ENCODE data around the gene GPR149.
A peak's percentile ranks its signal among the peaks of the same experiment; 100 is the strongest.

GPR149 gene

GRCh38 chr3:154323891-154324738 is 105.9 kb downstream of the GPR149 start, which contains the start of gene DHX36:
TSS of gene DHX36 (minus strand) at chr3:154324487. CDS start at chr3:154324416, 71 bp downstream.
- Histone ChIP-seq H3K4me3 (ENCODE audit: low read length) (peak within 1 kb of the TSS; percentile 97), H3K27me3 (ENCODE audit: insufficient read depth, low read length) (no peaks in the 10 kb centered on the region), H3K36me3 (ENCODE audit: insufficient read depth, low read length) (peaks cover 13% of the 10 kb centered on the region), H3K4me1 (ENCODE audit: insufficient read depth, low read length) (peaks cover 5% of the 10 kb centered on the region), H2AFZ (ENCODE audit: low read depth, low read length) (peak within 1 kb of the TSS; percentile 96), H3K9me3 (ENCODE audit: low read length) (peaks cover 12% of the 10 kb centered on the region)

- H3K27me3 ChIP-seq (ENCODE audit: insufficient read depth, low read length): no peaks in the 10 kb centered on the region
- H3K4me1 ChIP-seq (ENCODE audit: insufficient read depth, low read length): peaks cover 1% of the 10 kb centered on the region
- H3K4me3 ChIP-seq (ENCODE audit: low read length): no peak overlapping the region
- H3K36me3 ChIP-seq (ENCODE audit: insufficient read depth, low read length): peaks cover 65% of the 10 kb centered on the region
- peaks cover 9% of the 10 kb centered on the region for H3K9me3 ChIP-seq (ENCODE audit: low read length)
- H2AFZ ChIP-seq (ENCODE audit: low read depth, low read length): no peak overlapping the region
Observed at GRCh38 chr3:154316974-154317767, 112.8 kb downstream of the GPR149 start.

DNA sequence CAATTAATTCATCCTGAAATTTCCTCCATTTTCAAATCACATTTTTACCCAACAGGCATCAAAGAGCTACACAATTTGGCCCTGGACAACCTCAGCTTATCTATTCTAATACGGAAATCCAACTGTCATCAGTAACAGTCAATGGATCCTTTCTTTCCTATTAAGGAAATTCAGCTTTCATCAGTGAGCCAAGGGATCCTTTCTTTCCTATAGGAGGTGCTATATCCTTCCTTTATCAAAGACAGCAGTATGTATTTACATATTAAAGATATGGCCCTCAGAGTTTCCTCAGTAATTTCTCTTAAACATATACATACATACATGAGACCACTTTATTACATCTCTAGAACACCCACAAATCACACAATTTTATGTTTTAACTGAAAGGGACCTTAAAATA is 115.8 kb downstream of the GPR149 start:
- no peaks in the 10 kb centered on the region for H3K4me1 ChIP-seq (ENCODE audit: insufficient read depth, low read length)

DNA sequence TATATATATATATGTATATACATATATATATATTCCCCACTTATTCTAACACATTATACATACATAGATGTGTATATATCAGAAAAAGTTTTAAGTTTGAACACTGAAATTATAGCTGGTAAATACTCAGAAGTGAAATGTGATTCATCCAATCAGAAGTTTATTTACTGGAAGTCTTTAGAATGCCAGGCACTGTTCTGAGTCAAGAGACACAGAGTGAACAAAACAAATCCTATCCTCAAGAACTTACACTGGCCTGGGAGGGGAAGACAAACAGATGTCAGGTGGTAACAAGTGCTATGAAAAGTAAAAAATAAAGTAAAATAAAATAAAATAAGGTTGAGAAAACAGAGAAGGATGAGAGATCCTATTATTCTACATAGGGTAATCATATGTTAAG is 119.2 kb downstream of the GPR149 start:
- no peaks in the 10 kb centered on the region for H3K27me3 ChIP-seq (ENCODE audit: insufficient read depth, low read length)
- no peaks in the 10 kb centered on the region for H3K4me1 ChIP-seq (ENCODE audit: insufficient read depth, low read length)
- H2AFZ ChIP-seq (ENCODE audit: low read depth, low read length): no peak overlapping the region
- peaks cover 85% of the 10 kb centered on the region for H3K36me3 ChIP-seq (ENCODE audit: insufficient read depth, low read length)
- no peaks in the 10 kb centered on the region for H3K9me3 ChIP-seq (ENCODE audit: low read length)
- no peak overlapping the region for H3K4me3 ChIP-seq (ENCODE audit: low read length)

More for the DNA sequence above, 115.8 kb downstream of the GPR149 start:
- H2AFZ ChIP-seq (ENCODE audit: low read depth, low read length): no peak overlapping the region
- H3K36me3 ChIP-seq (ENCODE audit: insufficient read depth, low read length): peaks cover 78% of the 10 kb centered on the region
- no peaks in the 10 kb centered on the region for H3K27me3 ChIP-seq (ENCODE audit: insufficient read depth, low read length)
- H3K4me3 ChIP-seq (ENCODE audit: low read length): no peak overlapping the region
- H3K9me3 ChIP-seq (ENCODE audit: low read length): no peaks in the 10 kb centered on the region

DNA sequence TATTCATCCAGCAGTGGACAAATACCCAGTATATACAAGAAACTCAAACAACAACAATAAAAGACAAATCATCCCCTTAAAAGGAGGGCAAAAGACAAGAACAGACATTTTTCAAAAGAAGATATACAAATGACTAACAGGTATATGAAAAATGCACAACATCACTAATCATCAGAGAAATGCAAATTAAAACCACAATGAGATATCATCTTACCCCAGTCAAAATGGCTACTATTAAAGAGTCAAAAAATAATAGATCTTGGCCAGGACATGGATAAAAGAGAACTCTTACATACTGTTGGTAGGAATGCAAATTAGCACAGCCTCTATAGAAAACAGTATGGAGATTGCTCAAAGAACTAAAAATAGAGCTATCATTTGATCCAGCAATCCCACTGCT is 122.6 kb downstream of the GPR149 start:
- no peaks in the 10 kb centered on the region for H3K27me3 ChIP-seq (ENCODE audit: insufficient read depth, low read length)
- H3K4me1 ChIP-seq (ENCODE audit: insufficient read depth, low read length): no peaks in the 10 kb centered on the region
- H2AFZ ChIP-seq (ENCODE audit: low read depth, low read length): no peak overlapping the region

DNA sequence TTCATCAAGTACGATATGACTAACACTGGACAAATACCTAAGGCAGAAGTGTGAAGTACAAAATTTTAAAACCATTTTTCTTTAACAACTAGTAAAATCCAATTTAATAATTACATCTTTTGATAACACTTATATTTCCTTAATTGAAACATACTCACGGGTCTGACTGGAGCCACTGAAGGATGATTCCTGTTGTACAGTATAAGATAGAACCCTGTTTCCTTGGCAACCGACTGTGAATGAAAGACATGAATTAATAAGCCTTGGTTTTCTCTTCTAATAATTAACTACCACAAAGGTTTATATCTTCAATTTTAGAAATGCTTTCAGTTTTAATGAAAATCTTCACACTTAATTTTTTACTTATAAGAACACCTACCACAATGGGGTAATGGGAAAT is 125.1 kb downstream of the GPR149 start:
- peaks cover 97% of the 10 kb centered on the region for H3K36me3 ChIP-seq (ENCODE audit: insufficient read depth, low read length)
- no peak overlapping the region for H3K4me3 ChIP-seq (ENCODE audit: low read length)
- H2AFZ ChIP-seq (ENCODE audit: low read depth, low read length): no peak overlapping the region
- H3K27me3 ChIP-seq (ENCODE audit: insufficient read depth, low read length): no peaks in the 10 kb centered on the region
- no peaks in the 10 kb centered on the region for H3K9me3 ChIP-seq (ENCODE audit: low read length)
- H3K4me1 ChIP-seq (ENCODE audit: insufficient read depth, low read length): no peaks in the 10 kb centered on the region

More for the DNA sequence above, 122.6 kb downstream of the GPR149 start:
- Histone ChIP-seq H3K36me3 (ENCODE audit: insufficient read depth, low read length) (peaks cover 87% of the 10 kb centered on the region), H3K4me3 (ENCODE audit: low read length) (no peak overlapping the region), H3K9me3 (ENCODE audit: low read length) (no peaks in the 10 kb centered on the region)

DNA sequence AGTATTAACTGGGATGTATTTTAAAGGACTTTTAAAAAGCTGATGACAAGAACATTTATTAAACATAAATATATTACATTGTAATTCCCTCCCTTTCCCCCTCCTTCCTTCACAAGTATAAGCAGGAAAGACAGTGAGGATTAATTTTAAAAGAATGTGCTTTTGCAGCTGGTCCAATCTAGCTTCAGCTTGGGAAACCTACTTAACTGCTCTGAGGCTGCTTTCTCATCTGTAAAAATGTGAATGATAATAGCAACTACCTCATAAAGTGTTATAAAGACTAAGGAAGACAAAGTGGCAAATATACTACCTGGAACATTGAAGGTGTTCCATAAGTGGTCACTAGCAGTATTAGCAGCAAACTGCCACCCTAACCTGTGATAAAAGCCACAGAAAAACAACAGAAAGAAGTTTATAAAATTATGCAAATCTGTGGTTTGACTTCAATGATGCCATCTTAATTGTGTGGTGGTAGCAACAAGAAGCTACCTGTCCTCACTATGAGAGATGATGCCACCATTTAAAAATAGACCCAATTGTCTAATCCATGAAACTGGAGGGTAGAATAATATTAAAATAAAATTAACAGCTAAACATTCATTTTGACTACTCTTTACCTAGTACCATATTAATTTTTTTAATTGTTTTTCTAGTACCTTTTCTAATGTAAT is 125.7 kb downstream of the GPR149 start:
- no peaks in the 10 kb centered on the region for H3K4me1 ChIP-seq (ENCODE audit: insufficient read depth, low read length)
- no peaks in the 10 kb centered on the region for H3K9me3 ChIP-seq (ENCODE audit: low read length)
- peaks cover 96% of the 10 kb centered on the region for H3K36me3 ChIP-seq (ENCODE audit: insufficient read depth, low read length)
- no peak overlapping the region for H3K4me3 ChIP-seq (ENCODE audit: low read length)
- no peaks in the 10 kb centered on the region for H3K27me3 ChIP-seq (ENCODE audit: insufficient read depth, low read length)
- no peak overlapping the region for H2AFZ ChIP-seq (ENCODE audit: low read depth, low read length)

- no peak overlapping the region for H3K4me3 ChIP-seq (ENCODE audit: low read length)
- H3K9me3 ChIP-seq (ENCODE audit: low read length): no peaks in the 10 kb centered on the region
- H3K27me3 ChIP-seq (ENCODE audit: insufficient read depth, low read length): no peaks in the 10 kb centered on the region
- H2AFZ ChIP-seq (ENCODE audit: low read depth, low read length): no peak overlapping the region
- peaks cover 93% of the 10 kb centered on the region for H3K36me3 ChIP-seq (ENCODE audit: insufficient read depth, low read length)
- no peaks in the 10 kb centered on the region for H3K4me1 ChIP-seq (ENCODE audit: insufficient read depth, low read length)
Observed at GRCh38 chr3:154301561-154301960, 128.4 kb downstream of the GPR149 start.

GRCh38 chr3:154294016-154294415 is 136.0 kb downstream of the GPR149 start:
- H3K4me1 ChIP-seq (ENCODE audit: insufficient read depth, low read length): no peaks in the 10 kb centered on the region
- no peak overlapping the region for H3K4me3 ChIP-seq (ENCODE audit: low read length)
- no peaks in the 10 kb centered on the region for H3K9me3 ChIP-seq (ENCODE audit: low read length)
- H3K27me3 ChIP-seq (ENCODE audit: insufficient read depth, low read length): no peaks in the 10 kb centered on the region
- peaks cover 88% of the 10 kb centered on the region for H3K36me3 ChIP-seq (ENCODE audit: insufficient read depth, low read length)
- H2AFZ ChIP-seq (ENCODE audit: low read depth, low read length): no peak overlapping the region

DNA sequence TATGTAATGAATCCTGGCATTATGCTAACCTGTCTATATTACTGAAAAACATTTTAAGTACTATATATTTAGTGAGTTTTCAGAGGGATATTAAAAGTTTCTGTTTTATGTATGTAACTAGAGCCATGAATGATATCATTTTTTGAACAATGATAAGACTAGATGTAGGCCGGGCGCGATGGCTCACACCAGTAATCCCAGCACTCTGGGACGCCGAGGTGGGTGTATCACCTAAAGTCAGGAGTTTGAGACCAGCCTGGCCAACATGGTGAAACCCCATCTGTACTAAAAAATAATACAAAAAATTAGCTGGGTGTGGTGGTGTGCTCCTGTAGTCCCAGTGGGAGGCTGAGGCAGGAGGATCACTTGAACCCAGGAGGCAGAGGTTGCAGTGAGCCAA is 139.8 kb downstream of the GPR149 start:
- no peak overlapping the region for H3K4me3 ChIP-seq (ENCODE audit: low read length)
- H3K36me3 ChIP-seq (ENCODE audit: insufficient read depth, low read length): peaks cover 89% of the 10 kb centered on the region
- H3K27me3 ChIP-seq (ENCODE audit: insufficient read depth, low read length): no peaks in the 10 kb centered on the region
- H3K9me3 ChIP-seq (ENCODE audit: low read length): no peaks in the 10 kb centered on the region
- no peak overlapping the region for H2AFZ ChIP-seq (ENCODE audit: low read depth, low read length)
- H3K4me1 ChIP-seq (ENCODE audit: insufficient read depth, low read length): no peaks in the 10 kb centered on the region

Data from neuron (in vitro differentiated cells).